Activated T-cell treated with anti-CD3 and anti-CD28 coated beads, Interleukin-2, amount 50 U/mL, for 72 hours (primary cell): ENCODE measurements around the gene SMARCD1. TPM values are rescaled to one million over a fixed set of nuclear protein-coding genes. Genes with fewer than 3 reads are reported as not detected.
"Not testable (repeated sequence)": the region's sequence is repeated elsewhere in the genome, so short reads cannot be mapped to it uniquely, and the experiment has no call there.

Experiments
- ATAC-seq, 2 donors: fragments of 150-1000 bp; cut with Tn5 transposase; replicated peaks in 1 of 2; 2 replicates each; pipeline ENCODE4 v1.10.0; 2021; ENCODE audit warnings: moderate library complexity in 2 of 2, mild to moderate bottlenecking in 1 of 2
- DNase-seq, 2 donors: peaks; one replicate each; pipeline ENCODE4 v3.0.0; 2021 to 2022; ENCODE audit warnings: mixed read lengths in 1 of 2
- H3K27ac Mint-ChIP-seq: one replicate; pipeline ENCODE4 v1.8.0; 2022; ENCODE audit warnings: mild to moderate bottlenecking, moderate library complexity, mixed read lengths
- H3K27me3 Mint-ChIP-seq: one replicate; pipeline ENCODE4 v1.8.0; 2022; ENCODE audit warnings: low read depth, mixed read lengths
- H3K36me3 Mint-ChIP-seq, 2 donors: one replicate each; pipeline ENCODE4 v1.8.0; 2022; ENCODE audit warnings: mixed read lengths in 2 of 2, mild to moderate bottlenecking in 1 of 2; ENCODE audit not compliant: insufficient read depth in 2 of 2
- H3K4me1 Mint-ChIP-seq: one replicate; pipeline ENCODE4 v1.8.0; 2022; ENCODE audit warnings: low read depth, mixed read lengths
- H3K4me3 Mint-ChIP-seq, 2 donors: one replicate each; pipeline ENCODE4 v1.8.0; 2022; ENCODE audit warnings: mild to moderate bottlenecking in 2 of 2, mixed read lengths in 2 of 2, moderate library complexity in 2 of 2
- H3K9me3 Mint-ChIP-seq, 2 donors: one replicate each; pipeline ENCODE4 v1.8.0; 2022; ENCODE audit warnings: mixed read lengths in 2 of 2
- total RNA-seq, 2 donors: library from RNA; stranded (reverse); gene quantifications; one replicate each; pipeline ENCODE4 v1.2.3, GENCODE V29; 2022

SMARCD1 gene
- total RNA-seq, 2 donors from 2014 or later: 91.0 to 111 TPM

DNA sequence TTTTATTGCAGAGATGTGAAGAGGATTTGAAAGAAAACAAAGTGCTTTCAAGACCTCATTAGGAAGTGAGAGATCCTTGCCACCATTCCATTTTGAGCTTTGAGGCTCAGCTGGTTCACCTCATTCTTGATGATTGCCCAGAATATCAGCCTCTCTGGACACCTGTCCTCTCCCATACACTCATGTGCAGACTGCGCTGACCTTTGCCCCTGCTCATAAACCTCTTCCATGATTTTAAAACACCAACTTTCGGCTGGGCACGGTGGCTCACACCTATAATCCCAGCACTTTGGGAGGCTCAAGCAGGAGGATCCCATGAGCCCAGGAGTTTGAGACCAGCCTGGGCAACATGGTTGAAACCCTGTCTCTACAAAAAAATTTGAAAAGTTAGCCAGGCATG, 35.8 kb downstream of the SMARCD1 start:
- ATAC-seq: no peak
- no peak for DNase-seq
- H3K4me1 Mint-ChIP-seq: peaks cover 28% of the 10 kb centered on the region
- no peak overlapping the region for H3K4me3 Mint-ChIP-seq
- peaks cover 4 to 8% of the 10 kb centered on the region in 2 donors for H3K36me3 Mint-ChIP-seq
- no peaks in the 10 kb centered on the region for H3K27me3 Mint-ChIP-seq
- H3K27ac Mint-ChIP-seq: no peak overlapping the region
- no peaks in the 10 kb centered on the region for H3K9me3 Mint-ChIP-seq

DNA sequence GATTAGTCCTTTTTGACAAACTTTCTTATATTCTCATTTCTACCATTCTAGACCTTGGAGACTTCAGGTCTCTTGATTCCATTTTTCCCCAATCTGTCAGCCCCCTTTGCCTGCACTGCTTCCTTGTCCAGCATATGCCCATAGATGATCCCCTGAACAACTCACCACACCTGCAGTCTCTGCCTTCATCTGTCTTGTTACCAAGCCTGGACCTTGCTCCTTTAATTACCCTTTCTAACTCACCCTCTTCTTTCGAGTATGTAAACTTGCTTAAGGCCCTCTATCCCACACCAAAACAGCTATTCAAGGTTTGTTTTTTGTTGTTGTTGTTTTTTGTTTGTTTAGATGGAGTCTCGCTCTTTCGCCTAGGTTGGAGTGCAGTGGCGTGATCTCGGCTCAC, 36.5 kb downstream of the SMARCD1 start:
- H3K27me3 Mint-ChIP-seq: no peaks in the 10 kb centered on the region
- H3K4me1 Mint-ChIP-seq: peaks cover 21% of the 10 kb centered on the region
- no peak overlapping the region for H3K4me3 Mint-ChIP-seq
- H3K36me3 Mint-ChIP-seq: peaks cover 4 to 8% of the 10 kb centered on the region in 2 donors
- no peaks in the 10 kb centered on the region for H3K9me3 Mint-ChIP-seq
- ATAC-seq (no peak), DNase-seq (no peak)
- peak overlapping the region; percentile 11 for H3K27ac Mint-ChIP-seq

DNA sequence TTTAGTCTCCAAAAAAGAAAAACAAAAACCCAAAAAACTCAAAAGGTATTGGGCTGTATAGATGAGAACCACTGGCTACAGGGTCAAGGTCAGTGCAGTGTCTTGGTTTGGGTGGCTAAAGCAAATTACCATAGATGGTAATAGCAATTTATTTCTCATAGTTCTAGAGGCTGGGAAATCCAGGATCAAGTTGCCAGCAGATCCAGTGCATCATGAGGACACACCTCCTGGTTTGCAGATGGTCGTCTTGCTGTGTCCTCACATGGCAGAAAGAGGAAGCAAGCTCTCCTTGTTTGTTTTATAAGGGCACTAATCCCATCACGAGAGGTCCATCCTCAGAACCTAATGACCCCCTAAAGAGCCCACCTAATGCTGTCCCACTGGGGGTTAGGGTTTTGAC, 38.1 kb downstream of the SMARCD1 start:
- H3K4me1 Mint-ChIP-seq: peaks cover 14% of the 10 kb centered on the region
- ATAC-seq: no peak
- H3K36me3 Mint-ChIP-seq: peaks cover 8 to 9% of the 10 kb centered on the region in 2 donors
- H3K27me3 Mint-ChIP-seq: no peaks in the 10 kb centered on the region
- no peak for DNase-seq
- no peak overlapping the region for H3K4me3 Mint-ChIP-seq
- H3K27ac Mint-ChIP-seq: no peak overlapping the region
- no peaks in the 10 kb centered on the region for H3K9me3 Mint-ChIP-seq

DNA sequence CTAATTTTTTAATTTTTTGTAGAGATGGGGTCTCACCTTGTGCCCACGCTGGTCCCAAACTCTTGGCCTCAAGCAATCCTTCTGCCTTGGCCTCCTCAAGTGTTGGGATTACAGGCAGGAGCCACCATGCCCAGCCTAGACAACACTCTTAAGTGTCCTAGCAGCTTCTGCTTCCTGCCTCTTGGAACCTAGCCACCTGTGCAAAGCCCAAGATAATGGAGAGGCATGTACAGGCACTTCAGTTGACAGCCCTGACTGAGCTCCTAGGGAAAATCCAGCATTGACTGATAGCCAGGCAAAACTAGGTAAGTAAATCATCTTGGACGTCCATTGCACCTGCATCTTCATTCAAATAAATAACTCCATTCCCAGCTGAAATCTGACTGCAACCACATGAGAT, 42.4 kb downstream of the SMARCD1 start:
- no peaks in the 10 kb centered on the region for H3K27me3 Mint-ChIP-seq
- peaks cover 8 to 15% of the 10 kb centered on the region in 2 donors for H3K36me3 Mint-ChIP-seq
- no peaks in the 10 kb centered on the region for H3K9me3 Mint-ChIP-seq
- H3K4me3 Mint-ChIP-seq: no peak overlapping the region
- peaks cover 16% of the 10 kb centered on the region for H3K4me1 Mint-ChIP-seq
- peak overlapping the region; percentile 31 for H3K27ac Mint-ChIP-seq
- ATAC-seq (no peak), DNase-seq (no peak)

DNA sequence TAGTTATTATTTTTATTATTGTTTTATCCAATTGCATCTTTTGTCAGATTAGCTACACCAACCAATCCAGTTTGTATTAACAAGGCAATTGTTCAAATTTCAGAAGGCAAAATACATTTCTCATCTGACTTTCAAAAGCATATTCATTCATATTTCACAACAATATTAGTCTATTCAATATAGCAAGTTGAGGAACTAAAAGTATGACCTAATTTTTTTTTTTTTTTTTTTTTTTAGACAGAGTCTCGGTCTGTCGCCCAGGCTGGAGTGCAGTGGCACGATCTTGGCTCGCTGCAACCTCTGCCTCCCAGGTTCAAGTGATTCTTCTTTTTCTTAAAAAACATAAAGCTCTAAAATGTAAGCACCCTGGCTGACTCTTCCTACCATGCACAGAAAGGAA, 44.1 kb downstream of the SMARCD1 start:
- ATAC-seq (no peak), DNase-seq (no peak)
- Mint-ChIP-seq H3K27me3 (no peaks in the 10 kb centered on the region), H3K4me3 (no peak overlapping the region), H3K36me3 (peaks cover 11 to 19% of the 10 kb centered on the region in 2 donors), H3K9me3 (no peaks in the 10 kb centered on the region), H3K27ac (peak overlapping the region; percentile 49), H3K4me1 (peaks cover 19% of the 10 kb centered on the region)

DNA sequence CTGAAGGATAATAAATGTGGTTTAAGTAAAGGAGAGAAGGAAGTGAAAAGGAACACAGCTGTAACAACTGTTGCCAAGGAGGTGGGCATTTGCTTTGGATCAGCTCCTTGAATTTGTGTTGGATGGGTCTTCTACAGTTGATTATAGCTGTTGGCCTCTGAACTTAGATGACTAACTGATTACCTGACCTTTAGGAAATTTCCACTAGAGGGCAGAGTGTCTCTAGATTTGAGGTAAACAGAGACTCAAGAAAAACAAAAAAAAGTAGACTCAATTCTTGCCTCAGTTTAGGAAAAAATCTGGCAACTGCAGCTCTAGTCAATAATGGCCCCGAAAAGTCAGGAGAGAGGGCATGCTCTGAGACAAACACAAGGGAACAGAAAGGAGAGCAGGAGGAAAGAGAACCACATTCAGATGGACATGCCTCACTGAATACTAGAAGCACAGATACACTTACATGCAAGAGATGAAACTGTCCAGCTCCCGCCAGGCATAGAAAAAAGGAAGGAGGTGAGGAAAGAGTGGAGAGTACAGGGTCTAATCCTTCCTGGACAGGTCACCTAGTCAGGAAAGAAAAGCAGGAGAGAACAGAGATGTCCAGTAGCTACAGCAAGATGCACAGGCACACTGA, 47.5 kb downstream of the SMARCD1 start:
- no peaks in the 10 kb centered on the region for H3K27me3 Mint-ChIP-seq
- no peaks in the 10 kb centered on the region for H3K9me3 Mint-ChIP-seq
- H3K4me1 Mint-ChIP-seq: peaks cover 5% of the 10 kb centered on the region
- H3K4me3 Mint-ChIP-seq: no peak overlapping the region
- DNase-seq (no peak), ATAC-seq (peak in 1 of 2 donors; percentile 62)
- peak overlapping the region; percentile 94 for H3K27ac Mint-ChIP-seq
- H3K36me3 Mint-ChIP-seq: peaks cover 15 to 27% of the 10 kb centered on the region in 2 donors

DNA sequence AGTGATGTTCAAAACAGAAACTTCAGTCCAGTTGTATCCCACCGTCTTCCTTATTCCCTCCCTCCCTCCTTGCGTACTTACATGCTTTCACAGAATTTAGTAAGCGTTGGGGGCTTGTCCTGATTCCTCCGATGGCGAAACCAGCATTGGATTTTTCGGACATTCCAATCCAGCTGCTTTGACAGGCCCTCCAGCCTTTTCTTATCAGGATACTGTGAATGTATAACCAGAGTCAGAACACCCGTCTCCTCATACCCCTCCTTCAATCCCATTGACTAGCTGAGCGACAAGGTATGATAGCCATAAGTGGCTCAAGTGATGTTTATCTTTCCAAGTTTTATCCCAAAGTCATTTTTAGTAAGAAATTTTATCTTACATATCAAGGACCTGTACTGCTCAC, 57.9 kb downstream of the SMARCD1 start:
- H3K36me3 Mint-ChIP-seq: peaks cover 0 to 17% of the 10 kb centered on the region in 2 donors
- no peak for ATAC-seq
- no peaks in the 10 kb centered on the region for H3K9me3 Mint-ChIP-seq
- no peak overlapping the region for H3K4me3 Mint-ChIP-seq
- H3K27ac Mint-ChIP-seq: no peak overlapping the region
- H3K4me1 Mint-ChIP-seq: no peaks in the 10 kb centered on the region
- DNase-seq: no peak
- no peaks in the 10 kb centered on the region for H3K27me3 Mint-ChIP-seq

DNA sequence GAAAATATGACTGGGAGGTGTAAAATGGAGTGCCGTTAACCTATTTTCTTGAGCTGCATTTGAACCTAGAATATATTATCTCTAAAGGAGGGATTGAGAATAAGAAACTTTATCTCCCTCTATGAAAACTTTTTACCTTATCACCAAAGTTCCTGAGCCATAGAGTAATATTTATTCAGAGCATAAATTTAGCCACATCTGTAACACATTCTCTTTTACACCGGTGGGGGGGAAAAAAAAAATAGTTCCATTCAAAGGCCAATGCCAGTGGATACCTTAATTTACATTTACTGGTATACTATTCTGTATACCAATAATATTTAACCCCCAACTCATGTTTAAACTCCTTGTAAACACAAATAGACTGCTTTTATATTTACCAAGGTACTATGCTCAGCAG, 60.3 kb downstream of the SMARCD1 start:
- Mint-ChIP-seq H3K4me1 (peaks cover 17% of the 10 kb centered on the region), H3K4me3 (no peak overlapping the region), H3K27me3 (no peaks in the 10 kb centered on the region), H3K27ac (no peak overlapping the region), H3K9me3 (no peaks in the 10 kb centered on the region), H3K36me3 (peaks cover 0 to 11% of the 10 kb centered on the region in 2 donors)
- ATAC-seq (no peak), DNase-seq (no peak)

DNA sequence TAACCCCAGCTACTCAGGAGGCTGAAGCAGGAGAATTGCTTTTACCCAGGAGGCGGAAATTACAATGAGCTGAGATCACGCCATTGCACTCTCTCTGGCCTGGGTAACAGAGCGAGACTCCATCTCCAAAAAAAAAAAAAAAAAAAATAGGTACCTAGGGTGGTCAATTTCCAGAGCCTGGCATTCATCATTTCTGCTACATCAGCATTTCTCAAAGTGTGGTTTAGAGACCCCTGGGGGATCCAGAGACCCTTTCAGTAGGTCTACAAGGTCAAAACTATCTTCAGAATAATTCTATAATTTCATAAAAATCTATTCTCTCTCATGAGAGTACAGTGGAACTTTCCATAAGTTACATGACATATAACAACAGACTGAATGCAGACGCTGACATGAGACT, 62.1 kb downstream of the SMARCD1 start:
- H3K4me1 Mint-ChIP-seq: peaks cover 33% of the 10 kb centered on the region
- no peaks in the 10 kb centered on the region for H3K36me3 Mint-ChIP-seq
- no peaks in the 10 kb centered on the region for H3K9me3 Mint-ChIP-seq
- no peak for DNase-seq
- no peak overlapping the region for H3K4me3 Mint-ChIP-seq
- ATAC-seq: no peak
- no peak overlapping the region for H3K27ac Mint-ChIP-seq
- H3K27me3 Mint-ChIP-seq: no peaks in the 10 kb centered on the region

DNA sequence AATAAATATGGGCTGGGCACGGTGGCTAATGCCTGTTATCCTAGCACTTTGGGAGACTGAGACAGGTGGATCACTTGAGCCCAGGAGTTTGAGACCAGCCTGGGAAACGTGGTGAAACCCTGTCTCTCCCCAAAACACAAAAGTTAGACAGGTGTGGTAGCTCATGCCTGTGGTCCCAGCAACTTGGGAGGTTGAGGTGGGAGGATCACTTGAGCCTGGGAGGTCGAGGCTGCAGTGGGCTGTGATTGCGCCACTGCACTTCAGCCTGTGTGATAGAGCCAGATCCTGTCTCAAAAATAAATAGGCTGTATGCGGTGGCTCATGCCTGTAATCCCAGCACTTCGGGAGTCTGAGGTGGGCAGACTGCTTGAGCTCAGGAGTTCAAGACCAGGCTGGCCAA, 62.9 kb downstream of the SMARCD1 start:
- H3K9me3 Mint-ChIP-seq, H3K27me3 Mint-ChIP-seq, H3K36me3 Mint-ChIP-seq, ATAC-seq, H3K4me3 Mint-ChIP-seq, H3K27ac Mint-ChIP-seq, DNase-seq: not testable (repeated sequence)
- peaks cover 33% of the 10 kb centered on the region for H3K4me1 Mint-ChIP-seq

DNA sequence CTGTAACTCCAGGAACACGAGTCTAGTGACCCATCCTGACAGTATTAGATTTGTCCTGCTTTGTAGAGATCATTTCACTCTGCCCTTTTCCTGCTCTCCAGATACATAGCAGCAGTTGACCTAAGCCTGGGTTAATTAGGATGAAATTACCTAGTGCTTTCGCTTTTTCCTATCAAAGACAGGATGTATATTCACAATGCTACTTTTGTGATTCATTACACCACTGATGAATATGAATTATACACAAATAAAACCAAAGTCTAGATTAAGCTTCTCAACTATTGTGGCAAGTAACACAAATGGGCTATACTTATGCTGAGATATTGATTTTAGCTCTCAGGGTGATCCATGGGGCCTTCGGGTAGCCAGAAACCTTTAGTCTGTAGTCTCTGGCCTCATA, 64.2 kb downstream of the SMARCD1 start:
- Mint-ChIP-seq H3K4me1 (peaks cover 33% of the 10 kb centered on the region), H3K27me3 (no peaks in the 10 kb centered on the region), H3K27ac (peak overlapping the region; percentile 37), H3K36me3 (peaks cover 0 to 3% of the 10 kb centered on the region in 2 donors), H3K4me3 (peak overlapping the region in 1 of 2 donors; percentile 19), H3K9me3 (no peaks in the 10 kb centered on the region)
- DNase-seq: no peak
- peak; percentile 29 to 59 for ATAC-seq

Other genes with a start within 250 kb of the SMARCD1 start
- 10 to 100 TPM in 1 of 2 donors, 1 to 10 TPM in 1; 9.0 to 10.8 TPM for gene BCDIN3D, start 242.2 kb upstream of the SMARCD1 start, total RNA-seq
- gene FAIM2, start 181.4 kb upstream of the SMARCD1 start, total RNA-seq: under 1 TPM; 0.39 to 0.67 TPM
- gene AQP2, start 134.6 kb upstream of the SMARCD1 start, total RNA-seq: not detected
- gene AQP5, start 123.5 kb upstream of the SMARCD1 start, total RNA-seq: not detected
- gene AQP6, start 112.4 kb upstream of the SMARCD1 start, total RNA-seq: not detected
- gene RACGAP1, start 59.8 kb upstream of the SMARCD1 start, total RNA-seq: 100 to 1,000 TPM; 121 to 150 TPM
- gene ASIC1, start 27.7 kb upstream of the SMARCD1 start, total RNA-seq: 10 to 100 TPM in 1 of 2 donors, 1 to 10 TPM in 1; 5.8 to 12.4 TPM
- 1 to 10 TPM; 1.6 to 3.5 TPM for gene GPD1, start 18.7 kb downstream of the SMARCD1 start, total RNA-seq
- gene COX14, start 26.9 kb downstream of the SMARCD1 start, total RNA-seq: 10 to 100 TPM; 41.5 to 50.1 TPM
- gene CERS5, start 82.0 kb downstream of the SMARCD1 start, total RNA-seq: 10 to 100 TPM; 82.5 to 87.6 TPM
- 100 to 1,000 TPM; 117 to 124 TPM for gene LIMA1, start 198.2 kb downstream of the SMARCD1 start, total RNA-seq